ENCODE measurements around the gene LRRC55. TPM values are rescaled to one million over a fixed set of nuclear protein-coding genes. Genes with fewer than 3 reads are reported as not detected.

Gene LRRC55
- total RNA-seq, 2 donors from 2014 or later, result 0.04 TPM; not detected in 1

DNA sequence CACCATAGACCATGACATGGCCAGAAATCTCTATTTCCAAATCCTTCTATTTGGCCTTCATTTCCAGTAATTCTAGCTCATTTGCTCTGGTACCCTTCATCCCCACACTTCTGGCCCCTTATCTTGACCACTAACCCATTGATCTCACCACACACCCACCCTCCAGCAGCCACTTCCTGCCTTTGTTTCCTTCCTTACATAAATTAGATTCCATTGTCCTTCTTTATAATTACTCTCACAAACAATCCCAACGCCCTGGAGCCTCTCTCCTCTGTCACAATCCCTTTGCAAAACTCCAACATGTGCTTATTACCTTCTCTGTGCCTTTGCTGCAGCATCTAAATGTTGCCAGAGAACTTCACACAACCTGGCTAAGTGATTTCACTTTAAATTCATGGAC lies 40.5 kb downstream of the LRRC55 start:
- Mint-ChIP-seq H3K4me1 (peaks cover 8% of the 10 kb centered on the region), H3K36me3 (ENCODE audit: low read depth) (no peaks in the 10 kb centered on the region), H3K27ac (no peak overlapping the region), H3K9me3 (peaks cover 4% of the 10 kb centered on the region), H3K4me3 (no peak overlapping the region), H3K27me3 (ENCODE audit: insufficient read depth) (no peaks in the 10 kb centered on the region)
- no peak overlapping the region for H3K9ac ChIP-seq (ENCODE audit: extremely low read depth, low read length, poor library complexity, severe bottlenecking)
- peaks cover 14% of the 10 kb centered on the region for H3K4me1 ChIP-seq (ENCODE audit: control insufficient read depth, insufficient read depth, low read length)
- 19 to 25% methylated on average over 1 of the region's 1 CpG for WGBS, 2 experiments (ENCODE audit: insufficient coverage in 1 of 2, insufficient read length in 1 of 2)
- TF ChIP-seq, protein P1, sequence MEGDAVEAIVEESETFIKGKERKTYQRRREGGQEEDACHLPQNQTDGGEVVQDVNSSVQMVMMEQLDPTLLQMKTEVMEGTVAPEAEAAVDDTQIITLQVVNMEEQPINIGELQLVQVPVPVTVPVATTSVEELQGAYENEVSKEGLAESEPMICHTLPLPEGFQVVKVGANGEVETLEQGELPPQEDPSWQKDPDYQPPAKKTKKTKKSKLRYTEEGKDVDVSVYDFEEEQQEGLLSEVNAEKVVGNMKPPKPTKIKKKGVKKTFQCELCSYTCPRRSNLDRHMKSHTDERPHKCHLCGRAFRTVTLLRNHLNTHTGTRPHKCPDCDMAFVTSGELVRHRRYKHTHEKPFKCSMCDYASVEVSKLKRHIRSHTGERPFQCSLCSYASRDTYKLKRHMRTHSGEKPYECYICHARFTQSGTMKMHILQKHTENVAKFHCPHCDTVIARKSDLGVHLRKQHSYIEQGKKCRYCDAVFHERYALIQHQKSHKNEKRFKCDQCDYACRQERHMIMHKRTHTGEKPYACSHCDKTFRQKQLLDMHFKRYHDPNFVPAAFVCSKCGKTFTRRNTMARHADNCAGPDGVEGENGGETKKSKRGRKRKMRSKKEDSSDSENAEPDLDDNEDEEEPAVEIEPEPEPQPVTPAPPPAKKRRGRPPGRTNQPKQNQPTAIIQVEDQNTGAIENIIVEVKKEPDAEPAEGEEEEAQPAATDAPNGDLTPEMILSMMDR (conservative IDR thresholded peaks at IDR 0.05), result no peak
- H3K4me3 ChIP-seq (ENCODE audit: low read length), result peak overlapping the region; percentile 31
- DNase-seq, result no peak
- no peak overlapping the region for H3K27ac ChIP-seq (ENCODE audit: low read depth, low read length)
- H3K9me3 ChIP-seq (ENCODE audit: control insufficient read depth, low read length), result peaks cover 6% of the 10 kb centered on the region
- no peaks in the 10 kb centered on the region for H3K27me3 ChIP-seq (ENCODE audit: control insufficient read depth, insufficient read depth, low read length, poor library complexity, severe bottlenecking)
- no peaks in the 10 kb centered on the region for H3K36me3 ChIP-seq (ENCODE audit: control insufficient read depth, insufficient read depth, low read length)

DNA sequence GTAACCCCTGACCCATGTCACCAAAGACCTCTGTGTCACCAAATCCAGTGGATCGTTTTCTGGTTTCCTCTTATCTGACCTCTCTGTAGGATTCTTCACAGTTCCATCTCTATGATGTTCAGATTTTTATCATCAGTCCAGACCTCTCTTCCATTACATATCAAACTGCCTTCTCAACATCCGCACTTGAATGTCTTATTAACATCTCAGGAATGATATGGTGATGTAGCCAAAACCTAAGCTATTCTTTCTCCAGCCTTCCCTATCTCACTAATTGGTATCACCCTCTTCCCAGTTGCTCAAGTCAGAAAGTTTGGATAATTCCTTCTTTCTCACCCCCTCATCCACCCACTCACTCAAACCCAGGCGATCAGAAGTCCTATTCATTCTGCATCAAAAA lies 41.8 kb downstream of the LRRC55 start:
- Histone ChIP-seq H3K27ac (ENCODE audit: low read depth, low read length) (peak overlapping the region; percentile 39), H3K36me3 (ENCODE audit: control insufficient read depth, insufficient read depth, low read length) (no peaks in the 10 kb centered on the region), H3K9ac (ENCODE audit: extremely low read depth, low read length, poor library complexity, severe bottlenecking) (no peak overlapping the region), H3K4me1 (ENCODE audit: control insufficient read depth, insufficient read depth, low read length) (peaks cover 14% of the 10 kb centered on the region), H3K9me3 (ENCODE audit: control insufficient read depth, low read length) (peaks cover 6% of the 10 kb centered on the region), H3K27me3 (ENCODE audit: control insufficient read depth, insufficient read depth, low read length, poor library complexity, severe bottlenecking) (no peaks in the 10 kb centered on the region), H3K4me3 (ENCODE audit: low read length) (no peak overlapping the region)
- peaks cover 16% of the 10 kb centered on the region for H3K4me1 Mint-ChIP-seq
- peaks cover 4% of the 10 kb centered on the region for H3K9me3 Mint-ChIP-seq
- WGBS, 2 experiments (ENCODE audit: insufficient coverage in 1 of 2, insufficient read length in 1 of 2), result 90 to 92% methylated on average over 2 to 3 of the region's 3 CpGs
- no peaks in the 10 kb centered on the region for H3K27me3 Mint-ChIP-seq (ENCODE audit: insufficient read depth)
- H3K4me3 Mint-ChIP-seq, result no peak overlapping the region
- H3K27ac Mint-ChIP-seq, result no peak overlapping the region
- H3K36me3 Mint-ChIP-seq (ENCODE audit: low read depth), result no peaks in the 10 kb centered on the region
- TF ChIP-seq, protein P1 (conservative IDR thresholded peaks at IDR 0.05), result no peak
- no peak for DNase-seq

DNA sequence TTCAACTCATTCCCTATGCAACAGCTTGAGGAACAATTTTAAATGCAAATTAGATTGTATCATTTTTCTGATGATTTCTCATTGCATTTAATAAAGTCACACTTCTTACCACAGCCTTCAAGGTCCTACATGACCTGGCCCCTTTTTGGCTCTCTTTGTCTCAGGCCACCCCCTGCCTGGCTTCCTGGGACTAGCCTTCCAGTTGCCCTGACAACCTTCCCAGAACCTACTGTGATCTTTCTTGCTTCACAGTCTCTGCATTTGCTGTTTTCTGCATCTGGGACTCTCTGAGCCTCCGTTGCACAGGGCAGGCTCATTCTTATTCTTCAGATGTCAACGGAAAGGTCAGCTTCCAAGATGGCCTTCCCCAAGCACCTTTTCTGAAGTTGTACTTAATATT lies 42.4 kb downstream of the LRRC55 start:
- H3K27me3 Mint-ChIP-seq (ENCODE audit: insufficient read depth), result peaks cover under 1% of the 10 kb centered on the region
- H3K27ac ChIP-seq (ENCODE audit: low read depth, low read length), result peak overlapping the region; percentile 39
- TF ChIP-seq, protein P1 (conservative IDR thresholded peaks at IDR 0.05), result no peak

More for the DNA sequence above, 42.4 kb downstream of the LRRC55 start:
- Mint-ChIP-seq H3K4me3 (no peak overlapping the region), H3K9me3 (peaks cover 4% of the 10 kb centered on the region), H3K4me1 (peaks cover 19% of the 10 kb centered on the region), H3K36me3 (ENCODE audit: low read depth) (no peaks in the 10 kb centered on the region), H3K27ac (no peak overlapping the region)
- Histone ChIP-seq H3K9me3 (ENCODE audit: control insufficient read depth, low read length) (peaks cover 6% of the 10 kb centered on the region), H3K9ac (ENCODE audit: extremely low read depth, low read length, poor library complexity, severe bottlenecking) (no peak overlapping the region), H3K36me3 (ENCODE audit: control insufficient read depth, insufficient read depth, low read length) (no peaks in the 10 kb centered on the region), H3K27me3 (ENCODE audit: control insufficient read depth, insufficient read depth, low read length, poor library complexity, severe bottlenecking) (no peaks in the 10 kb centered on the region), H3K4me3 (ENCODE audit: low read length) (no peak overlapping the region), H3K4me1 (ENCODE audit: control insufficient read depth, insufficient read depth, low read length) (peaks cover 14% of the 10 kb centered on the region)
- no peak for DNase-seq
- WGBS, 2 experiments (ENCODE audit: insufficient coverage in 1 of 2, insufficient read length in 1 of 2), result 67 to 78% methylated on average over 2 of the region's 2 CpGs
